Mucosa of descending colon (tissue), 3 donors: ENCODE measurements around the gene OLR1. TPM values are rescaled to one million over a fixed set of nuclear protein-coding genes. Genes with fewer than 3 reads are reported as not detected.

Experiments used
- ATAC-seq: fragments of 200-7000 bp; cut with Tn5 transposase; one replicate; pipeline ENCODE4 v1.9.1; 2020; ENCODE audit warnings: mild to moderate bottlenecking, moderate library complexity
- DNase-seq, 3 donors: peaks; one replicate each; pipeline ENCODE4 v3.0.0-alpha.2; 2020
- H3K36me3 ChIP-seq: fragments of 200-600 bp; one replicate; pipeline ENCODE4 v1.8.0; 2021; ENCODE audit warnings: low read depth, mild to moderate bottlenecking
- H3K4me1 ChIP-seq: fragments of 200-600 bp; one replicate; pipeline ENCODE4 v1.8.0; 2021; ENCODE audit warnings: low read depth, mild to moderate bottlenecking
- H3K4me3 ChIP-seq: fragments of 200-600 bp; one replicate; pipeline ENCODE4 v1.8.0; 2021; ENCODE audit warnings: mild to moderate bottlenecking
- H3K9me3 ChIP-seq: fragments of 200-600 bp; one replicate; pipeline ENCODE4 v1.8.0; 2021; ENCODE audit warnings: mild to moderate bottlenecking
- CTCF ChIP-seq: fragments of 200-600 bp; IDR thresholded peaks from one replicate; pipeline ENCODE4 v1.8.0; 2022; ENCODE audit warnings: antibody characterized with exemption, mild to moderate bottlenecking
- intact Hi-C, 2 donors: fragments of 100-400 bp; cut with DNase I in 1 of 2; cut with micrococcal nuclease in 1 of 2; formaldehyde crosslinking; loops; one replicate each; pipeline versions ENCODE4 v1.11.0 to v1.11.1; 2022; cut with DNase I, micrococcal nuclease
- total RNA-seq, 3 donors: library from RNA; stranded (reverse); fragmentation: NEBNext Ultra II Directional in 2 of 3; extraction: Animal tissue kit (Norgen Biotek cat#: 25700) in 2 of 3; gene quantifications; one replicate each; pipeline versions ENCODE4 v1.2.1 to v1.2.4, GENCODE V29; 2021 to 2023
- donor health status: DM: no; HTN: no; CAD: no; lungs with moderate emphysema.
- donor health status: DM: no; HTN: no; CAD: no.
- donor health status: DM: no; HTN: yes; CAD: no.

Gene OLR1
- total RNA-seq, 3 donors from 2014 or later, result 0.63 TPM; not detected in 2

DNA sequence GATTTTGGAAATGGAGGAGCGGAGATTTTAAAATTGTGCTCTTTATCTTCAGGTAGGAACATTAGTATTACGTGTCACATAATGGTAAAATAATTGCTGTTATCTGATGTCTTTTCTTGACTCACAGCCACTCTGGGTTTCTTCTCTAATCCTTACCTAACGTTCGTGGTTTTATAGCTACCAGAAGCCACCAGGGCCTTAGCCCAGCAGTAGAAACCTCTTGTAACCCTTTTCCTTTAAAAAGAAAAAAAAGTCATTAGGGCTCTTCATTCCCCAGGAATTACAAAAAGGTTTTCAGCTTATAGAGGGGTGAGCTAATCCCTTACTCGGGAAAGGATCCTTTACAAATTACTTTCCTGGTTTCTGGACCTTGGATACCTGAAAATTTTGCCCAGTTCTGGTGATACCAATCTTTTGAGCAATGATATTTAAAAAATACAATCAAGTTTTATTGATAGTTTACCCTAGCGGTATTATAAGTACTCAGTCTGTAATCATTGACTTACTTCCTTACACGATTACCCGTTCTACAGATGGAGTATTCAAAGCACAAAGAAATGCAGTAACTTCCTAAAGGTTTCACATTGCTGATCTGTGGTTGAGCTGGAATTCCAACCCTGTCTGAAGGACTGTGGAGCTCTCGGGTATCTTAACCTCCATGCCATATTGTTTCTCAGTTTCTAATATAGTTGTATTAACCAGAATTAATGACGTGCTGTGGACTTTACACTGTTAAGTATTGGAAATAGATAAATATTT is 42.4 kb upstream of the OLR1 start:
- intact Hi-C loops, result no loop called here
- no peak for ATAC-seq
- Histone ChIP-seq H3K4me3 (no peak overlapping the region), H3K4me1 (peaks cover 15% of the 10 kb centered on the region), H3K36me3 (no peaks in the 10 kb centered on the region), H3K9me3 (no peaks in the 10 kb centered on the region)
- DNase-seq, result no peak
- TF ChIP-seq CTCF, result no peak

DNA sequence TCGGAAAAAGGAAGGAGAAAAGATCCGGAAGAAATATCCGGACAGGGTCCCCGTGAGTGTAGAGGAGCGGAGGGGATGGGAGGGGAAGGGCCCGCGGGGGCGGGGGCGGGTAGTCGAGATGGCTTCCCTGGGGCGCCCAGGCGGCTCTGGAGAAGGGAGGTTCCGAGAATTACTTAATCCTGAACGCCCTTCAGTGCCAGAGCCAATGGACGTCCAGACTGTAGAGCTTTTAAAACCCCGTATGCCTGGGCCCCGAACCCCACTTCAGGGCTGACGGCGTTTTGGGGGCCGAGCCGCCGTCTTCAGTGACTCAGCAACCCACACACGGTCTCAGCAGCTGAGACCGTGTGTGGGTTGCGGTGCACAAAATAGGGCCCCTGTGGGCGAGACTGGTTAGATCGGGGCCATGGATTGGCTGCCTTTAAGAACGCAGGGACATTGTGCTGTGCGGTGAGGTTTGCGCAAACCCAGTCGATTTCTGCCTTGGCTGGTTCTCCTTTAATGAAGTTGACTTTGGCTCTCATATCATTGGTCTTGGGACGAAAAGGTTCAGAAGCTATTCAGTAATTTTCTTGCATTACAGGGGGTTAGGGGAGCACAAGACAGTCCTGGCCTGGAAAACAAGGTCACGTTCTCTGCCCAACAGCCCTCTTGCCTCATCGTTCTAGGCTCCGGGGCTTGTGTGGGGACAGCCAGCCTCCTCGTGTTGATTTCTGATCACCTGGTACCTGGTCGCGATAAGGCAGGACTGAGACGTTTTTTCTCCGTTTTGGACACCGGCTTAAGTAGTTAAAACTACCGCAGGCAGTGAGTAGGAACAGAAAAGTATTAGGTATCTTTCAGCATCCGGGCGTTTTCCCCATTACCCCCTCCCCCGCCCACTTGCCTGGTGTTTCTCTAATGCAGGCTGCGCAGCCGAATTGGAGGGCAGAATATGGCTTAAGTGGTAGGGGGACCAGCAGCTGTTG is 41.5 kb upstream of the OLR1 start:
- DNase-seq (peak; percentile 71 to 79 (median 78)), ATAC-seq (peak; percentile 60)
- H3K9me3 ChIP-seq, result no peaks in the 10 kb centered on the region
- no peak for TF ChIP-seq CTCF
- intact Hi-C loops, result no loop called here
- H3K4me1 ChIP-seq, result peaks cover 15% of the 10 kb centered on the region
- H3K36me3 ChIP-seq, result no peaks in the 10 kb centered on the region
- H3K4me3 ChIP-seq, result peak overlapping the region; percentile 40

DNA sequence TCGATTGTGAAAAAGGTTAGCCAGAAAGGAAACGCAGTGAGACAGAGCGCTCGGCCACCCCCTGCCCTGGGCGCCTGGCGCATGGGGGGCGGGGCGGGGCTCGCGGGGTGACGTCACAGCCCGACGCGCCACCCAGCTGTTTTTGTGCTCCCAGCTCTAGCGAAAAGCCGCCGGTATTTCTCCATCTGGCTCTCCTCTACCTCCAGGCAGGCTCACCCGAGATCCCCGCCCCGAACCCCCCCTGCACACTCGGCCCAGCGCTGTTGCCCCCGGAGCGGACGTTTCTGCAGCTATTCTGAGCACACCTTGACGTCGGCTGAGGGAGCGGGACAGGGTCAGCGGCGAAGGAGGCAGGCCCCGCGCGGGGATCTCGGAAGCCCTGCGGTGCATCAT is 40.8 kb upstream of the OLR1 start, which contains the start of gene GABARAPL1:
TSS of gene GABARAPL1 (plus strand) at position 139 of the 393 bp plus-strand sequence. CDS start at position 392, 253 bp downstream.
- ATAC-seq, result peak; percentile 82
- H3K4me1 ChIP-seq, result peaks cover 15% of the 10 kb centered on the region
- no peaks in the 10 kb centered on the region for H3K9me3 ChIP-seq
- H3K4me3 ChIP-seq, result peak within 1 kb of the TSS; percentile 40
- no peaks in the 10 kb centered on the region for H3K36me3 ChIP-seq
- peak; percentile 86 to 89 (median 88) for DNase-seq
- intact Hi-C loops, result no loop called here
- TF ChIP-seq CTCF, result no peak

DNA sequence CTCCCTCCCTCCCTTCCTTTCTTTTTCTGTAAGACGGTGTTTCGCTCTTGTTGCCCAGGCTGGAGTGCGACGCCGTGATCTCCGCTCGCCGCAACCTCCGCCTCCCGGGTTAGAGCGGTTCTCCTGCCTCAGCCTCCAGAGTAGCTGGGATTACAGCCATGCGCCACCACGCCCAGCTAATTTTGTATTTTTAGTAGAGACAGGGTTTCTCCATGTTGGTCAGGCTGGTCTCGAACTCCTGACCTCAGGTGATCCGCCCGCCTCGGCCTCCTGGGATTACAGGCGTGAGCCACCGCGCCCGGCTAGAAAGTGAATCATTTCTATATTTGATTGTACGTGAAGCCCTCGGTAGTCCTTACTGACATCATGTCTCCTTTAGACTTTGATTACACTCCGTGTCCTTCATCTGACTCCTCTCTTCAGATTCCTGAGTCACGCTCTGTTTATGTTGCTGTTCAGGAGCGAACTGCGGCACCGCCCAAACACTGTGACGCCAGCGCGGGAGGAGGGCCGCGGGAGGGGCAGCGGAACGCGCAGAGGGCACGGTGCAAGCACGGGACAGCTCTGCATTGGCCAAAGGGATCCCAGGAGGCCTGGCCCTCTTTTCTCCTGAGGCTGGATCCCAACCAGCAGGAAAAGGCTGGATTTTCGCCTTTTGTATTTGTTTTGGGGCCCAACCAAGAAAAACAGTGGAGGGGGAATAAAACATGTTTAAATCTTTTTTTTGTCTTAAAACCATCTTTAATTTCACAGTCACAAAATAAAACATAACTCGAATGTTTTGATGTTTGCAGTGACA is 40.2 kb upstream of the OLR1 start:
- peaks cover 15% of the 10 kb centered on the region for H3K4me1 ChIP-seq
- H3K36me3 ChIP-seq, result no peaks in the 10 kb centered on the region
- ATAC-seq, result peak; percentile 95
- DNase-seq, result peak; percentile 97 to 98 (median 97)
- TF ChIP-seq CTCF, result no peak
- intact Hi-C loops, result no loop called here
- H3K9me3 ChIP-seq, result no peaks in the 10 kb centered on the region
- peak overlapping the region; percentile 40 for H3K4me3 ChIP-seq
